ENCODE data around the gene DIO3. TPM values are rescaled to one million over a fixed set of nuclear protein-coding genes. Genes with fewer than 3 reads are reported as not detected.

Gene DIO3
- total and polyA plus RNA-seq, 2 of the 4 experiments (the other 2 are of a cell fraction), result not detected

DNA sequence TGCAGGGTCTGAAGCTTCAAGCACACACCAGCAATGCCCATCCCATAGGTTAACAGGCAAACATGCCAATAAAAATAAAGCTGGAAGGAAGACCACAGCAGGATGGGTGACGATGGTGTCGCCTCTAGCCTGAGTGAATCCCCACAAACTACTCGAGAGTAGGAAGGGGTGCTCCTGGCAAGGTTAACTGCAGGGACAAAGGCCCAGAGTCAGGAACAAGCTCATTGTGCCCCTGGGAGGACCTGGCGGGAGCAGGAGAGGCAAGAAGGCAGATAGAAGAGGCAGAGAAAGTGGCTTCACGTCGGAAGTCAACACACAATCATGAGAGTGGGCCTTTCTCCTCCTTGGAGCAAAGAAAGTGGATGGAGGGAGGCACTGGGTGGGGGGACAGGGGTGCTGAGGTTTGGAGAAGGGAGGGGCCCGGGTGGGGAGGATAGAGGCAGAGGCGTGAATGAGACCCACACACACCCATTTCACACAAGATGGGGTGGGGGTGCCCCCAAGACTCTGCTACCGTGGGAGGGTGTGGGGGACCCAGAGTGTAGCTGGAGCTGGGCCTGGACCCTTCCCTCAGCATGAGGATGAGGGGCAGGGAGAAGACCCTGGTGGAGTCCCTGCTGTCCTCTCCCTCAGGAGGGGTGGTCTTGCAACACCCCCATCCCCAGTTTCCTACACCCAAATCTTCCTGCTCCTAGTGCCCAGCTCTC lies 43.1 kb downstream of the DIO3 start:
- Histone ChIP-seq H3K4ac (ENCODE audit: low read depth, low read length) (no peak overlapping the region), H2BK15ac (ENCODE audit: low read depth, low read length) (no peak overlapping the region), H4K20me1 (ENCODE audit: insufficient read depth, low read length) (no peaks in the 10 kb centered on the region), H3K4me2 (ENCODE audit: low read depth, low read length) (no peak overlapping the region), H3K9ac (ENCODE audit: low read depth, low read length) (no peak overlapping the region), H2BK20ac (ENCODE audit: low read depth, low read length) (no peak overlapping the region), H3K36me3 (ENCODE audit: control insufficient read depth, insufficient read depth, low read length) (no peaks in the 10 kb centered on the region), H3K79me1 (ENCODE audit: low read depth in 1 of 2, low read length in 2 of 2) (no peaks in the 10 kb centered on the region), H3K23ac (ENCODE audit: low read depth, low read length) (no peak overlapping the region), H3K4me3 (ENCODE audit: insufficient read depth, low read depth, low read length) (no peak overlapping the region), H3K9me3 (ENCODE audit: control insufficient read depth, insufficient read depth, low read length) (no peaks in the 10 kb centered on the region), H4K91ac (ENCODE audit: insufficient read depth, low read depth, low read length) (no peak overlapping the region), H3K27me3 (ENCODE audit: control insufficient read depth, insufficient read depth, low read length) (peaks cover 16% of the 10 kb centered on the region), H2BK120ac (ENCODE audit: low read depth, low read length) (no peak overlapping the region), H2BK5ac (ENCODE audit: low read depth, low read length, poor library complexity, severe bottlenecking) (no peak overlapping the region), H4K5ac (ENCODE audit: low read depth, low read length) (no peak overlapping the region), H4K8ac (ENCODE audit: low read depth in 2 of 2, low read length in 2 of 2) (no peak overlapping the region), H2AFZ (replicated peaks; ENCODE audit: low read length, poor library complexity) (no peak overlapping the region), H2AK9ac (replicated peaks; ENCODE audit: low read depth, low read length, poor library complexity) (no peak overlapping the region), H3K4me1 (ENCODE audit: control insufficient read depth, insufficient read depth, low read length) (no peaks in the 10 kb centered on the region), H3K56ac (ENCODE audit: extremely low read depth, insufficient read depth, low read length) (no peak overlapping the region), H3K14ac (replicated peaks; ENCODE audit: low read depth, low read length) (no peak overlapping the region), H3K18ac (ENCODE audit: low read depth, low read length) (no peak overlapping the region), H3K9me1 (ENCODE audit: insufficient read depth, low read length) (no peaks in the 10 kb centered on the region), H3K27ac (ENCODE audit: insufficient read depth, low read length) (no peak overlapping the region), H2AK5ac (ENCODE audit: low read depth, low read length) (no peak overlapping the region)
- ATAC-seq (ENCODE audit: low read depth), result no peak
- dilution Hi-C loops (cut with HindIII; ENCODE audit: low sequenced_read_pairs, unreplicated experiment), result no loop called here
- DNase-seq, result no peak
- TF ChIP-seq, protein P1, sequence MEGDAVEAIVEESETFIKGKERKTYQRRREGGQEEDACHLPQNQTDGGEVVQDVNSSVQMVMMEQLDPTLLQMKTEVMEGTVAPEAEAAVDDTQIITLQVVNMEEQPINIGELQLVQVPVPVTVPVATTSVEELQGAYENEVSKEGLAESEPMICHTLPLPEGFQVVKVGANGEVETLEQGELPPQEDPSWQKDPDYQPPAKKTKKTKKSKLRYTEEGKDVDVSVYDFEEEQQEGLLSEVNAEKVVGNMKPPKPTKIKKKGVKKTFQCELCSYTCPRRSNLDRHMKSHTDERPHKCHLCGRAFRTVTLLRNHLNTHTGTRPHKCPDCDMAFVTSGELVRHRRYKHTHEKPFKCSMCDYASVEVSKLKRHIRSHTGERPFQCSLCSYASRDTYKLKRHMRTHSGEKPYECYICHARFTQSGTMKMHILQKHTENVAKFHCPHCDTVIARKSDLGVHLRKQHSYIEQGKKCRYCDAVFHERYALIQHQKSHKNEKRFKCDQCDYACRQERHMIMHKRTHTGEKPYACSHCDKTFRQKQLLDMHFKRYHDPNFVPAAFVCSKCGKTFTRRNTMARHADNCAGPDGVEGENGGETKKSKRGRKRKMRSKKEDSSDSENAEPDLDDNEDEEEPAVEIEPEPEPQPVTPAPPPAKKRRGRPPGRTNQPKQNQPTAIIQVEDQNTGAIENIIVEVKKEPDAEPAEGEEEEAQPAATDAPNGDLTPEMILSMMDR (conservative IDR thresholded peaks at IDR 0.05; ENCODE audit: low read depth, low read length), result no peak
- TF ChIP-seq, protein P2, sequence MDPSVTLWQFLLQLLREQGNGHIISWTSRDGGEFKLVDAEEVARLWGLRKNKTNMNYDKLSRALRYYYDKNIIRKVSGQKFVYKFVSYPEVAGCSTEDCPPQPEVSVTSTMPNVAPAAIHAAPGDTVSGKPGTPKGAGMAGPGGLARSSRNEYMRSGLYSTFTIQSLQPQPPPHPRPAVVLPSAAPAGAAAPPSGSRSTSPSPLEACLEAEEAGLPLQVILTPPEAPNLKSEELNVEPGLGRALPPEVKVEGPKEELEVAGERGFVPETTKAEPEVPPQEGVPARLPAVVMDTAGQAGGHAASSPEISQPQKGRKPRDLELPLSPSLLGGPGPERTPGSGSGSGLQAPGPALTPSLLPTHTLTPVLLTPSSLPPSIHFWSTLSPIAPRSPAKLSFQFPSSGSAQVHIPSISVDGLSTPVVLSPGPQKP (IDR thresholded peaks at IDR 0.05; ENCODE audit: borderline replicate concordance, low read depth, low read length), result no peak
- TF ChIP-seq POLR2A (IDR thresholded peaks at IDR 0.05; ENCODE audit: low read depth, low read length), result no peak
- no peak for TF ChIP-seq SMC3 (IDR thresholded peaks at IDR 0.05; ENCODE audit: low read depth, low read length)
- no peak for TF ChIP-seq NFE2L2 (IDR thresholded peaks at IDR 0.05; ENCODE audit: low read depth, low read length)
- no peak for TF ChIP-seq MAZ (IDR thresholded peaks at IDR 0.05; ENCODE audit: borderline replicate concordance, low read depth, low read length)
- TF ChIP-seq, protein P3, sequence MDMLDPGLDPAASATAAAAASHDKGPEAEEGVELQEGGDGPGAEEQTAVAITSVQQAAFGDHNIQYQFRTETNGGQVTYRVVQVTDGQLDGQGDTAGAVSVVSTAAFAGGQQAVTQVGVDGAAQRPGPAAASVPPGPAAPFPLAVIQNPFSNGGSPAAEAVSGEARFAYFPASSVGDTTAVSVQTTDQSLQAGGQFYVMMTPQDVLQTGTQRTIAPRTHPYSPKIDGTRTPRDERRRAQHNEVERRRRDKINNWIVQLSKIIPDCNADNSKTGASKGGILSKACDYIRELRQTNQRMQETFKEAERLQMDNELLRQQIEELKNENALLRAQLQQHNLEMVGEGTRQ (IDR thresholded peaks at IDR 0.05; ENCODE audit: low read depth, low read length), result no peak
- TF ChIP-seq RFX5 (IDR thresholded peaks at IDR 0.05; ENCODE audit: low read depth, low read length), result no peak
- TF ChIP-seq MXI1 (IDR thresholded peaks at IDR 0.05; ENCODE audit: borderline replicate concordance, low read depth, low read length), result no peak
- no peak for TF ChIP-seq CEBPB (IDR thresholded peaks at IDR 0.05; ENCODE audit: low read depth, low read length)
- no peak for TF ChIP-seq CHD1 (IDR thresholded peaks at IDR 0.05; ENCODE audit: low read depth, low read length)
- TF ChIP-seq RCOR1 (IDR thresholded peaks at IDR 0.05; ENCODE audit: insufficient replicate concordance, low read length), result no peak
- TF ChIP-seq RAD21 (IDR thresholded peaks at IDR 0.05; ENCODE audit: low read length), result no peak
- TF ChIP-seq FOS (IDR thresholded peaks at IDR 0.05; ENCODE audit: low read depth, low read length), result no peak
- TF ChIP-seq BHLHE40 (IDR thresholded peaks at IDR 0.05; ENCODE audit: low read depth, low read length), result no peak
- TF ChIP-seq MAFK (IDR thresholded peaks at IDR 0.05; ENCODE audit: low read depth, low read length), result no peak
- BruUV-seq (replicated peaks), result no TSS peak
- in situ Hi-C loops (cut with MboI; ENCODE audit: low sequenced_read_pairs), result no loop called here
- POLR2A ChIA-PET (ENCODE audit: unreplicated experiment), result no interaction called here
- WGBS, 2 experiments (ENCODE audit: extremely low coverage in 2 of 2, insufficient read length in 1 of 2), result no CpG with 5 or more reads among the region's 9 CpGs
- CTCF ChIA-PET, result no interaction called here
- intact Hi-C loops (cut with micrococcal nuclease), result no loop called here

Measured in IMR-90 (cell line).